Motor neuron (in vitro differentiated cells): Measurements from ENCODE around the gene CMTM3. TPM values are rescaled to one million over a fixed set of nuclear protein-coding genes. Genes with fewer than 3 reads are reported as not detected.

Source experiments
- ATAC-seq, 8 experiments: fragments of 200-7000 bp; cut with Tn5 transposase; replicated peaks in 6 of 8; 2 replicates each; pipeline ENCODE4 v1.8.0; 2021; ENCODE audit warnings: mild to moderate bottlenecking in 8 of 8, moderate library complexity in 8 of 8
- H3K27ac ChIP-seq, 2 donors: fragments of 250-450 bp; sonication (Bioruptor Pico); 2 replicates each; pipeline ENCODE4 v1.9.0; 2021; ENCODE audit warnings: antibody characterized with exemption in 2 of 2, mild to moderate bottlenecking in 2 of 2, moderate library complexity in 1 of 2
- H3K4me1 ChIP-seq, 2 donors: fragments of 250-450 bp; sonication (Bioruptor Pico); replicated peaks in 1 of 2; 2 replicates each; pipeline ENCODE4 v1.6.1; 2021; ENCODE audit warnings: antibody characterized with exemption in 2 of 2, mild to moderate bottlenecking in 2 of 2, moderate library complexity in 1 of 2
- H3K4me3 ChIP-seq, 5 donors: fragments of 250-450 bp; sonication (Bioruptor Pico); 2 replicates each; pipeline ENCODE4 v1.9.0; 2021; ENCODE audit warnings: antibody characterized with exemption in 5 of 5, mild to moderate bottlenecking in 5 of 5, moderate library complexity in 4 of 5
- WGBS, 10 experiments: fragments of 450-650 bp; shearing (Covaris generic); methylation state at CpG; one replicate each; pipeline ENCODE4 v1.0.0; 2022; 5-methylcytosine and 5-hydroxymethylcytosine counted together
- in situ Hi-C, 9 experiments: fragments of 400-800 bp; cut with MboI; loops; one replicate each; pipeline ENCODE4 v1.15.0; 2021; ENCODE audit warnings: low sequenced_read_pairs in 9 of 9, low pct_unique_long_range_greater_than_20kb in 2 of 9; ENCODE audit not compliant: unreplicated experiment in 9 of 9
- total RNA-seq, 8 experiments: library from RNA; unstranded; fragments of 300-600 nt; gene quantifications; 2 replicates each; pipeline versions ENCODE4 v1.2.3 to v1.2.4, GENCODE V29; 2022

The CMTM3 gene
- total RNA-seq, 8 experiments from 2014 or later: 5.7 to 42.6 (median 13.7) TPM

DNA sequence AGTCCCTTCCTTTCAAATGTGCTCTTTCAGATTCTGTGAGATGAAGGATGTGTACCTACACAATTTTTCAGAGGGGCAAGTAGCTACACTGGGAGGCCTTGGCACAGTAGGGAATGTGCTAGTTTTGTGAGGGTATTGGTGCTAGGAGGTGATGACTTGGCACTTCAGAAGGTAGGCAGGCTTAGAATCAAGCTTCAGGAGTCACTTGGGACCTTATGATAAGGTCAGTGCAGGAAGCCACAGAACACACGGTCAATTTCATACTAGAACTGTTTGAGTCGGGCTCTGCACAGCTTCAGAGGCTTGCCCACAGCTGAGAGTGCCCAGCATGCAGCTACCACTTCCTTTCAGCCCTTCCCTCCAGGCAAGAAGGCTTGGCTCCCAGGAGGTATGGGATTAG lies 32.1 kb upstream of the CMTM3 start:
- in situ Hi-C loops: loop anchor here in 1 of 9 experiments (25.0 kb wide), 1 partner anchor 160 kb away; no protein-coding TSS in a partner anchor
- H3K4me1 ChIP-seq: no peaks in the 10 kb centered on the region
- no peak for ATAC-seq
- H3K27ac ChIP-seq: no peak overlapping the region
- 58 to 75% methylated on average over 2 of the region's 2 CpGs; no CpG with 5 or more reads in 8 of the 10 experiments for WGBS, 10 experiments
- no peak overlapping the region for H3K4me3 ChIP-seq

DNA sequence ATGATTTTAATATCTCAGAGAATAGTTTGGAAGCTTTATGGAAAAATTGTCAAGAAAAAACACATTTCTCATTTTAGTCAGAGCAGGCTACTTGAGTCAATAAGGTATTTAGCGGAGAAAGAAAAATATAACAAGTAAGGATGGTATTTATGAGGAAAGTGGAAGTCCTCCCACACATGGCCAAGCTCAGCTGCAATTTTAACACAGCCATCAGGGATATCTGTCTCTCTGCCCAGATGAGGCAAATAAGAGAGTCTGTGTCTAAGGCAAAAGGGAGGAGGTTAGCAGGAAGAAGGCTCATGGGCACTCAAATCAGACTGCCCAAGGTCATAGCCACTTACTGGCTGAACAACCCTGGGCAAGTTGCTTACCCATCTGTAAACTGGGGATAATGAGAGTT lies 30.4 kb upstream of the CMTM3 start:
- no peak overlapping the region for H3K4me3 ChIP-seq
- no peak for ATAC-seq
- in situ Hi-C loops: loop anchor here in 1 of 9 experiments (25.0 kb wide), 1 partner anchor 162 kb away; no protein-coding TSS in a partner anchor

DNA sequence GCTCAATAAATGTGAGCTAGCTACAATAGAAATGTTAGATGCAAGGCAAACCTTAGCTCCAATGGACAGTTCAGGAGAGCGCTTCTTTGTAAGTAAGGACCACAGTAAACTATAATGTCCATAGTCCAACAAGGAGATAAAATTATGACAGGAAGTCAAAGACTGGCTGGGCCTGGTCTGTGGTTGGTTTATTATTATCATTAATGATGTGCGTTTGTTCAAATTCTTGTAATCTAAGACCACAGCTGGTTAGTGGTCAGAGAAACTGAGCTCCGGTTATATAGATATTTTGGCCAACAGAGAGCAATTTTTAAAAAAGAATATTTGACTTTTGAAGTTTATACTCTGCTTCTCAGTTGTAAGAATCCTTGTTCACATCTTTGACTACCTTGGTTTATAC lies 30.0 kb upstream of the CMTM3 start:
- H3K4me3 ChIP-seq: no peak overlapping the region
- ATAC-seq: no peak
- in situ Hi-C loops: loop anchor here in 1 of 9 experiments (25.0 kb wide), 1 partner anchor 162 kb away; no protein-coding TSS in a partner anchor
- H3K4me1 ChIP-seq: no peaks in the 10 kb centered on the region
- H3K27ac ChIP-seq: no peak overlapping the region
- WGBS, 10 experiments: 69 to 100% (median 96%) methylated on average over 1 to 3 of the region's 3 CpGs

More for the DNA sequence above, 30.4 kb upstream of the CMTM3 start:
- H3K27ac ChIP-seq: no peak overlapping the region
- 50 to 100% (median 67%) methylated on average over 1 of the region's 1 CpG; no CpG with 5 or more reads in 5 of the 10 experiments for WGBS, 10 experiments
- no peaks in the 10 kb centered on the region for H3K4me1 ChIP-seq

DNA sequence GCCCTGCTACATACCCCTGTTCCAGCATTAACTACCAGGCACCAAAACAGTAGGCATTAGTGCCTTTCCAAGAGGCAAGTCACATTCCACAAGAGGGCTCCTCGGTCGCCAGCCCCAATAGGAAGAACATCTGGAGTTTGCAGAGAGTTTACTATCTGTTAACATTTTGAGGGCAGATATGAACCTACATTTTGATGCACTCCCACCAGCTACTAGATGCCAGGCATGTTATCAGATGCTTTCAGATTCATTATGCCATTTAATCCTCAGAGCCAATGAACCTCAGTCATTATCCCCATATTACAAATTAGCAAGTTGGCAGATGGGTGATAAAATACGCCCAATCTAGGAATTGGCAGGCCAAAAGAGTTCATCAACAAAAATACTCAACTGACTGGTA lies 29.4 kb upstream of the CMTM3 start:
- Histone ChIP-seq H3K4me1 (no peaks in the 10 kb centered on the region), H3K27ac (no peak overlapping the region), H3K4me3 (no peak overlapping the region)
- in situ Hi-C loops: loop anchor here in 2 of 9 experiments (25.0 kb wide), 1 partner anchor 163 kb away; no protein-coding TSS in a partner anchor
- 80 to 100% (median 100%) methylated on average over 1 to 3 of the region's 3 CpGs; no CpG with 5 or more reads in 4 of the 10 experiments for WGBS, 10 experiments
- ATAC-seq: no peak

DNA sequence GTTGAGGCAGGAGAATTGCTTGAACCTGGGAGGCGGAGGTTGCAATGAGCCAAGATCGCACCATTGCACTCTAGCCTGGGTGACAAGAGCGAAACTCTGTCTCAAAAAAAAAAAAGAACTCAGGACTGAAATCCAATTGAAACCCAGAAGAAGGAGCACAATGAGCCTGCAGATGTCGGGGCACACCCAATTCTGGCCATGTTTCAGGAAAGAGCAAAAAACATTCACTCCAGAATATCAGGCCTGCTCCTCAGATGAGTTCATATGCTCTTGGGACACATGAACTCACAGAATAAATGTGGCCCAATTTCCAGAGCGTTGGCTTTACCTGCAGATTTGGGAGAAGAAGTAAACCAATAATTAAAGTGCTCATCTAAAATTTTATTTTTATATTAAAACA lies 28.2 kb upstream of the CMTM3 start:
- Histone ChIP-seq H3K27ac (no peak overlapping the region), H3K4me1 (no peaks in the 10 kb centered on the region), H3K4me3 (no peak overlapping the region)
- in situ Hi-C loops: loop anchor here in 2 of 9 experiments (25.0 kb wide), 1 partner anchor 164 kb away; no protein-coding TSS in a partner anchor
- ATAC-seq: peak in 2 of 8 experiments; percentile 62 to 69
- 17 to 100% (median 91%) methylated on average over 2 to 5 of the region's 5 CpGs; no CpG with 5 or more reads in 2 of the 10 experiments for WGBS, 10 experiments

DNA sequence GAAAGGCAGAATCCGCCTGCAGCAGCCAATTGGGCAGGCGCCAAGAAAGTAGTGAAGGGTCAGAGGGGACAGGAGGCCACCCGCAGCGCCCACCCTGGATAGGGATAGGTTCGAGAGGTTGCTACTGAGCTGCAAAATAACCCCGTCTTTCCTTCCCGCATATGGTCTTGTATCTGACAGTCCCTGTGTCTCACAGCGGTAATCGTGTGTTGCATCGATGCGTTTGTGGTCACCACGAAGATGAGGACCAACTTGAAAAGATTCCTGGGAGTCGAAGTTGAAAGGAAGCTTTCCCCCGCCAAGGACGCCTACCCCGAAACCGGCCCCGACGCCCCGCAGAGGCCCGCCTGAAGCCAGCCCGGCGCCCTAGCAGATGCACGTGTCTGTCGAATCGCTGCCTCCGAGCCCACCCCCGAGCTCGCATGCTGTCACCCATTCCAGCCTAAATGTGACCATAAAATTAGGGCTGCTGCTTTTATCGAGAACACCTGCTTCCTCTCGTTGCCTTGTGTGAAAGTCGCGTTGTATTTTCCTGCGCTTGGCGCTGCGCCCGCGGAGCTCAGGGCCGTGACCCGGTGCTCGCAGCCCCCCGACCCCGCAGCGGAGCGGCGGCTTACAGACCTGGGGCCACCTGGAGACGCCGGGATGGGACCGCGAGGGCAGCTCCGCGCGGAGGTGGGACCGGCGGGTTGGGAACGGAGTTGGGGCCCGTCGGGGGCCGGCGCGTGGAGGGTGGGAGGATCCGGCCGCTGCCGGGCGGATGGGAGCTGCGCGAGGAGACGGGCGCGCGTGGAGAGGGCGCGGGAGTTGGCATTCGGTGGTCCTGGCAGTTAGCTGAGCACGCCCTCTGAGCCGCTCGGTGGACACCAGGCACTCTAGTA lies 25.6 kb upstream of the CMTM3 start, which contains the start of gene CMTM2:
CMTM2 (plus strand) TSS at position 813 of the 881 bp plus-strand sequence. CDS start 145 bp downstream, outside the sequence.
- in situ Hi-C loops: loop anchor here in 2 of 9 experiments (25.0 kb wide), 1 partner anchor 167 kb away; no protein-coding TSS in a partner anchor
- WGBS, 10 experiments: 7 to 83% (median 24%) methylated on average over 3 to 14 of the region's 77 CpGs; no CpG with 5 or more reads in 4 of the 10 experiments
- H3K4me1 ChIP-seq: peaks cover 0 to 2% of the 10 kb centered on the region in 2 donors
- no peak within 1 kb of the TSS for H3K27ac ChIP-seq
- ATAC-seq: peak in 3 of 8 experiments; percentile 23 to 42 (median 35)
- no peak within 1 kb of the TSS for H3K4me3 ChIP-seq

DNA sequence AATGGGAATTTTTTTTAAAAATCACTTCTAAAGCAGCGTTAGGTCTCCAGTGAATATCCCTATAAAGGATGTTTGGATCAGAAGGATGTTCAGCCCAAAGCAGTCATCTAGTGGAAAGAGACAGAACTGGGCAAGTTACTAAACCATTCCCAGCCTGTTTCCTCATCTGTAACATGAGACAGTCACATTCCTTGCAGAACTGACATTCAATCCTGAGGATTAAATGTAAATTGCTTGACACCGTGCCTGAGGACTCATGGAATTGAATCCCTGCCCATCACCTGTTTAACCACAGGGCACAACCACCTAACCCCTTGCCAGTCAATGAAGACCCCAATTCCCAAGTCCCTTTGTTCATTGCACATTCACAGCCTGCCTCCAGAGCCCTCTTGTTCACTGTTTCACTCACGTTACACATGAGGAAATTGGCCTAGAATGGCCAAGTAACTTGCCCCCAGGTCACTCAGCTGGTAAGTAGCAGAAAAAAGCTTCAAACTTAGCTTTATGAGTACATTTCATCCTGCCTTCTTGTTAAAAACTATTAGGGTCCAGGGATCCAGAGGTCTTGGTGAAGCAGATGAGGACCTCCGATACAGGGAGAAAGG lies 23.8 kb upstream of the CMTM3 start:
- in situ Hi-C loops: loop anchor here in 2 of 9 experiments (25.0 kb wide), 1 partner anchor 168 kb away; no protein-coding TSS in a partner anchor
- Histone ChIP-seq H3K27ac (no peak overlapping the region), H3K4me3 (no peak overlapping the region), H3K4me1 (peaks cover 0 to 2% of the 10 kb centered on the region in 2 donors)
- ATAC-seq: peak in 3 of 8 experiments; percentile 90 to 98 (median 94)
- 43 to 88% (median 68%) methylated on average over 1 to 4 of the region's 4 CpGs; no CpG with 5 or more reads in 1 of the 10 experiments for WGBS, 10 experiments

DNA sequence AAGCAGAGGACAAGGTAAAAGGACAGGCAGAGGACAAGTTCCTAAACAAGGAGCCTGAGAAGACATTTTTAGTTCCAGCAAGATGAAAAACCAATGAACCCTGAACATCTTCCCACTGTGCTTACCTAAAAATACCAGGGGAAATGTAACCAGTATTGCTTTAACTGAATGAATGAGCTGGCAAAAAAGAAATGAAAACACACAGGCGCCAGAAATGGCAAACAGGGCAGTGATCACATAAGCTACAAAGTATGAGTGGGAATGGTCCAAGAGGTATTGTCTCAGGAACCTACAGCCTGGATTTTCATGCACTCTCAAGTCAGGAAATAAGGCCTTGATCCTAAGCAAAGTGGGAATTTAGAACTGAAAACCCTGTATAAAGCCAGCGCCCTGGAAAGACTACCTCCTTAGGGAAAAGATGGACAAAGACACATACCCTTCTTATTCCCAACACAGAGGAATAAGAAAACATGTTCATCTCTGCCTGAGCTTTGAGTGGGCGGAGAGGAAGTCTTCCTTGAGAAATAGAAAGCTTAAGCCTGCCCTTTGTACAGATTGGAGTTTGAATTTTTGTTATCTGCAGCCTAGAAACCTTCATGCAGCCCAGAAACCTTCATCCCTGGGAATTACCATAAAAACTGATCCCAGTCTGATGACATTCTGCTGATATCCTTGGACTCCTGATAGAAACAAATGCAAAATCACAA lies 23.1 kb upstream of the CMTM3 start:
- 40 to 94% (median 86%) methylated on average over 1 to 3 of the region's 3 CpGs; no CpG with 5 or more reads in 1 of the 10 experiments for WGBS, 10 experiments
- Histone ChIP-seq H3K4me3 (no peak overlapping the region), H3K4me1 (peaks cover 0 to 2% of the 10 kb centered on the region in 2 donors), H3K27ac (no peak overlapping the region)
- in situ Hi-C loops: loop anchor here in 2 of 9 experiments (25.0 kb wide), 1 partner anchor 169 kb away; no protein-coding TSS in a partner anchor
- ATAC-seq: peak in 1 of 8 experiments; percentile 12

DNA sequence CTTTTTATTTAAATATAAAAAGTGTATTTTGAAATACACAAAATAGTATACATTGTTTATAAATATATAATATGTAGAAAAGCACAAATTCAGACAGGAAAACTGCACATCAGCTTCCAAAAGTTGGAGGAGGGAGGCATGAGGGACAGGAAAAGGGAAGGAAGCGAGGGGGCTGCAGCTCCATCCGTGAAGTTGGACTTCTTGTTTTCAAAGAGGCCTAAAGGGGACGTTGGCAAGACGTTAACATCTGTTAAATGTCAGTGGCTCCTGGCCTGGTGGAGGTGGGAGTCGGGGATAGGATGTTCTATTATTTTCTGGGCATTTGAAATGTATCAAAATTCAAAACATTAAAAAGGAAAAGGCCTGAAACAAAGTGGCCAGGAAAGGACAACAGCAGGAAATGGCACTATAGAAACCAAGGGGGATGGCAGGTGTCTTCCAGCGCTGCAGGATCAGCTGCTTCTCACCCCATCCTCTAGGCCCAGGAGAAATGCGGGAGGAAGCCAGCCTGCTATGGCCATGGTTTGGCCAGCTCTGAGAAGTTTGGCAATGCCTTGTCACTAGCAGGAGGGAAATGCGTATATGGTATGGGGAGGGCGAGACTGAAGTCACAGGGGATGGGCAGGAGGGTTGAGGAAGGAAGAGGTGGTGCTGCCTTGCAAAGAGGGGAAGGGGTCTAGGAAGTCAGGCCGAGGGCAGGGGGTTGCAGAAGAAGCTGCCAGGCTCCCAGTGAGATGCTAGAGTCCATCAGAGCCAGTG lies 18.8 kb upstream of the CMTM3 start:
- 47 to 96% (median 71%) methylated on average over 3 to 8 of the region's 10 CpGs for WGBS, 10 experiments
- Histone ChIP-seq H3K27ac (no peak overlapping the region), H3K4me1 (peaks cover 0 to 2% of the 10 kb centered on the region in 2 donors), H3K4me3 (no peak overlapping the region)
- in situ Hi-C loops: loop anchor here in 2 of 9 experiments (25.0 kb wide), 1 partner anchor 173 kb away; no protein-coding TSS in a partner anchor
- ATAC-seq: no peak

DNA sequence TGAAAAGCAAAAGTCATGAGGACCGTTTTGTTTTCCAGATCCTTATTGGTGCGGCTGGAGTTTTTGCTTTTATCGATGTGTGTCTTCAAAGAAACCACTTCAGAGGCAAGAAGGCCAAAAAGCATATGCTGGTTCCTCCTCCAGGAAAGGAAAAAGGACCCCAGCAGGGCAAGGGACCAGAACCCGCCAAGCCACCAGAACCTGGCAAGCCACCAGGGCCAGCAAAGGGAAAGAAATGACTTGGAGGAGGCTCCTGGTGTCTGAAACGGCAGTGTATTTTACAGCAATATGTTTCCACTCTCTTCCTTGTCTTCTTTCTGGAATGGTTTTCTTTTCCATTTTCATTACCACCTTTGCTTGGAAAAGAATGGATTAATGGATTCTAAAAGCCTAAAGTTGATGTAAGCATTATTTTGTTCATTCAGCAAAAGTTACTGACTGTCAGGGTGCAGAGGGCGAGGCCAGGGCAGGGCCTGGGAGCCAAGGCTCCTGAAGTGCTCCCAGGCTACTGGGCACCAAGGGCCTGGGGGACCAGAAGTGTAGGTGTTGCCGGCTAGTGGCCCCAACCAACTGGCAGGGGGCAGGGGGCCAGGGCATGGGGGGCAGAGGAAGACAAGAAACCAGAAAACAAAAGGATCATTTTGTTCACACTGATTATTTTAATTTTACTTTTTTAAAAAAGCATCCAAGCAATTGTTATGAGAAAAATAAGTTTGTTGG lies 16.5 kb upstream of the CMTM3 start:
- in situ Hi-C loops: loop anchor here in 2 of 9 experiments (25.0 kb wide), 1 partner anchor 176 kb away; no protein-coding TSS in a partner anchor
- Histone ChIP-seq H3K27ac (no peak overlapping the region), H3K4me3 (no peak overlapping the region), H3K4me1 (no peaks in the 10 kb centered on the region)
- WGBS, 10 experiments: 40 to 89% (median 79%) methylated on average over 3 to 7 of the region's 7 CpGs; no CpG with 5 or more reads in 5 of the 10 experiments
- ATAC-seq: no peak
